ENCODE data around the gene HERC4.

The HERC4 gene

GRCh38 chr10:68103261-68103878 is 28.3 kb upstream of the HERC4 start:
- no peak for TF ChIP-seq GATA3 (IDR thresholded peaks at IDR 0.05; ENCODE audit: low read depth, low read length)
- no peak for TF ChIP-seq GATA2 (IDR thresholded peaks at IDR 0.05; ENCODE audit: low read depth, low read length)

GRCh38 chr10:68101066-68101465 is 26.0 kb upstream of the HERC4 start:
- no peak for TF ChIP-seq GATA2 (IDR thresholded peaks at IDR 0.05; ENCODE audit: low read depth, low read length)
- no peak for TF ChIP-seq GATA3 (IDR thresholded peaks at IDR 0.05; ENCODE audit: low read depth, low read length)

- no peak for TF ChIP-seq GATA2 (IDR thresholded peaks at IDR 0.05; ENCODE audit: low read depth, low read length)
- TF ChIP-seq GATA3 (IDR thresholded peaks at IDR 0.05; ENCODE audit: low read depth, low read length): no peak
Measured at GRCh38 chr10:68099736-68100135, 24.7 kb upstream of the HERC4 start.

GRCh38 chr10:68096913-68097516 is 21.9 kb upstream of the HERC4 start:
- no peak for TF ChIP-seq GATA3 (IDR thresholded peaks at IDR 0.05; ENCODE audit: low read depth, low read length)
- TF ChIP-seq GATA2 (IDR thresholded peaks at IDR 0.05; ENCODE audit: low read depth, low read length): no peak

- TF ChIP-seq GATA3 (IDR thresholded peaks at IDR 0.05; ENCODE audit: low read depth, low read length) (no peak), GATA2 (IDR thresholded peaks at IDR 0.05; ENCODE audit: low read depth, low read length) (no peak)
Measured at GRCh38 chr10:68095153-68095552, 20.1 kb upstream of the HERC4 start.

- TF ChIP-seq GATA3 (IDR thresholded peaks at IDR 0.05; ENCODE audit: low read depth, low read length): no peak
- TF ChIP-seq GATA2 (IDR thresholded peaks at IDR 0.05; ENCODE audit: low read depth, low read length): no peak
Measured at GRCh38 chr10:68092512-68092911, 17.4 kb upstream of the HERC4 start.

GRCh38 chr10:68090586-68090985 is 15.5 kb upstream of the HERC4 start:
- TF ChIP-seq GATA3 (IDR thresholded peaks at IDR 0.05; ENCODE audit: low read depth, low read length) (no peak), GATA2 (IDR thresholded peaks at IDR 0.05; ENCODE audit: low read depth, low read length) (no peak)

GRCh38 chr10:68088740-68089139 is 13.7 kb upstream of the HERC4 start:
- TF ChIP-seq GATA2 (IDR thresholded peaks at IDR 0.05; ENCODE audit: low read depth, low read length) (no peak), GATA3 (IDR thresholded peaks at IDR 0.05; ENCODE audit: low read depth, low read length) (no peak)

- TF ChIP-seq GATA3 (IDR thresholded peaks at IDR 0.05; ENCODE audit: low read depth, low read length): no peak
- no peak for TF ChIP-seq GATA2 (IDR thresholded peaks at IDR 0.05; ENCODE audit: low read depth, low read length)
Measured at GRCh38 chr10:68087685-68088401, 12.8 kb upstream of the HERC4 start.

GRCh38 chr10:68086910-68087684 is 12.0 kb upstream of the HERC4 start:
- TF ChIP-seq GATA2 (IDR thresholded peaks at IDR 0.05; ENCODE audit: low read depth, low read length) (no peak), GATA3 (IDR thresholded peaks at IDR 0.05; ENCODE audit: low read depth, low read length) (no peak)

- TF ChIP-seq GATA2 (IDR thresholded peaks at IDR 0.05; ENCODE audit: low read depth, low read length) (no peak), GATA3 (IDR thresholded peaks at IDR 0.05; ENCODE audit: low read depth, low read length) (no peak)
Measured at GRCh38 chr10:68086011-68086410, 10.9 kb upstream of the HERC4 start.

- TF ChIP-seq GATA2 (IDR thresholded peaks at IDR 0.05; ENCODE audit: low read depth, low read length) (no peak), GATA3 (IDR thresholded peaks at IDR 0.05; ENCODE audit: low read depth, low read length) (no peak)
Measured at GRCh38 chr10:68084469-68084868, 9.4 kb upstream of the HERC4 start.

GRCh38 chr10:68083953-68084352 is 8.9 kb upstream of the HERC4 start:
- TF ChIP-seq GATA3 (IDR thresholded peaks at IDR 0.05; ENCODE audit: low read depth, low read length): no peak
- TF ChIP-seq GATA2 (IDR thresholded peaks at IDR 0.05; ENCODE audit: low read depth, low read length): no peak

GRCh38 chr10:68082872-68083271 is 7.8 kb upstream of the HERC4 start:
- no peak for TF ChIP-seq GATA3 (IDR thresholded peaks at IDR 0.05; ENCODE audit: low read depth, low read length)
- TF ChIP-seq GATA2 (IDR thresholded peaks at IDR 0.05; ENCODE audit: low read depth, low read length): no peak
